KMS-11 (cell line): ENCODE results near the gene SLC39A9.

Experiments
- H2AFZ ChIP-seq: fragments of 200-600 bp; sonication (generic); 2 replicates; pipeline ENCODE4 v1.6.1; 2016; ENCODE audit warnings: antibody characterized with exemption, mixed run types, low read depth
- H3K27ac ChIP-seq: fragments of 200-600 bp; sonication (generic); 2 replicates; pipeline ENCODE4 v1.6.1; 2016; ENCODE audit warnings: mild to moderate bottlenecking, mixed run types
- H3K27me3 ChIP-seq: fragments of 200-600 bp; sonication (generic); 2 replicates; pipeline ENCODE4 v1.6.1; 2017; ENCODE audit warnings: mild to moderate bottlenecking, low read depth, mixed run types, moderate library complexity; ENCODE audit not compliant: insufficient read depth
- H3K36me3 ChIP-seq: fragments of 200-600 bp; sonication (generic); 2 replicates; pipeline ENCODE4 v1.6.1; 2017; ENCODE audit warnings: mild to moderate bottlenecking, mixed run types; ENCODE audit not compliant: insufficient read depth
- H3K4me1 ChIP-seq: fragments of 200-600 bp; sonication (generic); 2 replicates; pipeline ENCODE4 v1.6.1; 2016; ENCODE audit warnings: mild to moderate bottlenecking, low read depth, mixed run types; ENCODE audit not compliant: poor library complexity, severe bottlenecking
- H3K4me2 ChIP-seq: fragments of 200-600 bp; sonication (generic); 2 replicates; pipeline ENCODE4 v1.7.0; 2016; ENCODE audit warnings: mild to moderate bottlenecking, mixed run types
- H3K4me3 ChIP-seq: fragments of 200-600 bp; sonication (generic); IDR thresholded peaks from 2 replicates; pipeline ENCODE4 v1.6.1; 2017; ENCODE audit warnings: low read depth, low read length, mixed read lengths; ENCODE audit not compliant: insufficient read depth
- H3K79me2 ChIP-seq: fragments of 200-600 bp; sonication (generic); 2 replicates; pipeline ENCODE4 v1.6.1; 2016; ENCODE audit warnings: low read depth, mixed run types; ENCODE audit not compliant: insufficient read depth
- H3K9ac ChIP-seq: fragments of 200-600 bp; sonication (generic); 2 replicates; pipeline ENCODE4 v1.6.1; 2016; ENCODE audit warnings: mild to moderate bottlenecking, mixed run types
- H4K20me1 ChIP-seq: fragments of 200-600 bp; sonication (generic); 2 replicates; pipeline ENCODE4 v1.6.1; 2016; ENCODE audit warnings: mild to moderate bottlenecking, mixed run types; ENCODE audit not compliant: insufficient read depth
- CTCF ChIP-seq: fragments of 200-600 bp; sonication (generic); conservative IDR thresholded peaks from 2 replicates; pipeline ENCODE4 v1.6.1; 2017; ENCODE audit warnings: low read depth, mild to moderate bottlenecking, antibody characterized with exemption, low read length, moderate library complexity, mixed read lengths

SLC39A9 gene

GRCh38 chr14:69398053-69398817 lies at the start of gene SLC39A9, which contains the start of gene ERH:
Gene SLC39A9 (plus strand): TSS chr14:69398692. CDS start chr14:69399370, 678 bp downstream.
Gene ERH (minus strand): TSS chr14:69398299. CDS start chr14:69398233, 66 bp downstream.
- H3K79me2 ChIP-seq, result peaks cover 70% of the 10 kb centered on the region

GRCh38 chr14:69349091-69349777 lies 49.3 kb upstream of the SLC39A9 start:
- TF ChIP-seq CTCF, result no peak
- Histone ChIP-seq H3K27ac (no peak overlapping the region), H3K4me1 (peaks cover 11% of the 10 kb centered on the region), H3K36me3 (no peaks in the 10 kb centered on the region), H4K20me1 (no peaks in the 10 kb centered on the region), H2AFZ (no peak overlapping the region), H3K4me3 (no peak overlapping the region), H3K9ac (no peak overlapping the region), H3K4me2 (no peak overlapping the region), H3K27me3 (no peaks in the 10 kb centered on the region), H3K79me2 (no peaks in the 10 kb centered on the region)

More at GRCh38 chr14:69398053-69398817, at the start of gene SLC39A9, which contains the start of gene ERH:
- peaks cover 40% of the 10 kb centered on the region for H3K4me1 ChIP-seq
- peak within 1 kb of the TSS; percentile 88 for H3K27ac ChIP-seq
- H4K20me1 ChIP-seq, result no peaks in the 10 kb centered on the region
- peak within 1 kb of the TSS; percentile 96 for H3K4me2 ChIP-seq
- peak within 1 kb of the TSS; percentile 96 for H3K9ac ChIP-seq
- H3K36me3 ChIP-seq, result no peaks in the 10 kb centered on the region
- H3K4me3 ChIP-seq, result no peak within 1 kb of the TSS
- H2AFZ ChIP-seq, result peak within 1 kb of the TSS; percentile 85
- no peaks in the 10 kb centered on the region for H3K27me3 ChIP-seq
- no peak for TF ChIP-seq CTCF

- no peaks in the 10 kb centered on the region for H3K27me3 ChIP-seq
- no peak overlapping the region for H3K27ac ChIP-seq
- H3K79me2 ChIP-seq, result no peaks in the 10 kb centered on the region
- no peak overlapping the region for H3K4me3 ChIP-seq
- H2AFZ ChIP-seq, result no peak overlapping the region
- H3K9ac ChIP-seq, result no peak overlapping the region
- no peaks in the 10 kb centered on the region for H3K36me3 ChIP-seq
- TF ChIP-seq CTCF, result no peak
- peaks cover 25% of the 10 kb centered on the region for H3K4me1 ChIP-seq
- no peaks in the 10 kb centered on the region for H4K20me1 ChIP-seq
- no peak overlapping the region for H3K4me2 ChIP-seq
These were observed 47.6 kb upstream of the SLC39A9 start for GRCh38 chr14:69350892-69351291.

GRCh38 chr14:69351385-69351784 lies 47.1 kb upstream of the SLC39A9 start:
- Histone ChIP-seq H2AFZ (no peak overlapping the region), H3K36me3 (no peaks in the 10 kb centered on the region), H3K79me2 (no peaks in the 10 kb centered on the region), H3K4me2 (no peak overlapping the region), H3K27me3 (no peaks in the 10 kb centered on the region), H4K20me1 (no peaks in the 10 kb centered on the region), H3K4me3 (no peak overlapping the region), H3K9ac (no peak overlapping the region), H3K4me1 (peaks cover 25% of the 10 kb centered on the region), H3K27ac (no peak overlapping the region)
- no peak for TF ChIP-seq CTCF
